Smooth muscle cell (in vitro differentiated cells): Measurements from ENCODE around the gene C1orf21. TPM values are rescaled to one million over a fixed set of nuclear protein-coding genes. Genes with fewer than 3 reads are reported as not detected.

Source experiments
- DNase-seq: peaks from one replicate; lab custom pipeline; 2025; ENCODE audit not compliant: unreplicated experiment; lab: John Stamatoyannopoulos, UW
- H2AFZ ChIP-seq: fragments of 200-600 bp; sonication (generic); 2 replicates; pipeline ENCODE4 v1.6.0; 2016; ENCODE audit warnings: antibody characterized with exemption, low read depth, mild to moderate bottlenecking
- H3F3A ChIP-seq: fragments of 200-600 bp; sonication (generic); 2 replicates; pipeline ENCODE4 v1.6.0; 2017; ENCODE audit warnings: antibody characterized with exemption, low read depth
- H3K27ac ChIP-seq: fragments of 200-600 bp; sonication (generic); 2 replicates; pipeline ENCODE4 v1.5.1; 2016; ENCODE audit warnings: low read depth, mild to moderate bottlenecking
- H3K27me3 ChIP-seq: fragments of 200-600 bp; sonication (generic); 2 replicates; pipeline ENCODE4 v1.6.1; 2016; ENCODE audit warnings: low read depth, mild to moderate bottlenecking
- H3K36me3 ChIP-seq: fragments of 200-600 bp; sonication (generic); 2 replicates; pipeline ENCODE4 v1.5.1; 2016; ENCODE audit warnings: low read depth
- H3K4me1 ChIP-seq: fragments of 200-600 bp; sonication (generic); 2 replicates; pipeline ENCODE4 v1.5.1; 2016; ENCODE audit warnings: low read depth
- H3K4me2 ChIP-seq: fragments of 200-600 bp; sonication (generic); 2 replicates; pipeline ENCODE4 v1.6.0; 2016; ENCODE audit warnings: mild to moderate bottlenecking
- H3K4me3 ChIP-seq: fragments of 200-600 bp; sonication (generic); 2 replicates; pipeline ENCODE4 v1.5.1; 2016; ENCODE audit warnings: mild to moderate bottlenecking
- H3K79me2 ChIP-seq: fragments of 200-600 bp; sonication (generic); 2 replicates; pipeline ENCODE4 v1.6.0; 2016; ENCODE audit warnings: low read depth, mild to moderate bottlenecking
- H3K9ac ChIP-seq: fragments of 200-600 bp; sonication (generic); 2 replicates; pipeline ENCODE4 v1.6.0; 2016; ENCODE audit warnings: low read depth
- H3K9me3 ChIP-seq: fragments of 200-600 bp; sonication (generic); replicated peaks from 2 replicates; pipeline ENCODE4 v1.5.1; 2016; ENCODE audit warnings: low read depth
- H4K20me1 ChIP-seq: fragments of 200-600 bp; sonication (generic); 2 replicates; pipeline ENCODE4 v1.6.0; 2016; ENCODE audit warnings: low read depth
- WGBS: methylation state at CpG from one replicate; pipeline ENCODE4 v1.1.7; 2016; ENCODE audit warnings: low lambda C conversion rate; 5-methylcytosine and 5-hydroxymethylcytosine counted together
- polyA plus RNA-seq: library from polyadenylated mRNA; unstranded; fragments of >200 nt; fragmentation: Nextera tagmentation; extraction: Ambion mirVana; gene quantifications from 2 replicates; pipeline ENCODE4 v1.2.1, GENCODE V29; 2016
- total RNA-seq: library from RNA; depleted of rRNA; stranded (reverse); fragments of >200 nt; gene quantifications from 2 replicates; pipeline ENCODE4 v1.2.3, GENCODE V29; 2014
- TF ChIP-seq, protein P1 (sequence below): fragments of 200-600 bp; sonication (generic); IDR thresholded peaks from 2 replicates; pipeline ENCODE4 v1.5.1; 2017; ENCODE audit warnings: borderline replicate concordance, mild to moderate bottlenecking, antibody characterized with exemption; ENCODE audit not compliant: insufficient read depth, poor library complexity, severe bottlenecking

C1orf21 gene
- total and polyA plus RNA-seq, 2 experiments from 2014 or later: 24.2 to 39.4 TPM

DNA sequence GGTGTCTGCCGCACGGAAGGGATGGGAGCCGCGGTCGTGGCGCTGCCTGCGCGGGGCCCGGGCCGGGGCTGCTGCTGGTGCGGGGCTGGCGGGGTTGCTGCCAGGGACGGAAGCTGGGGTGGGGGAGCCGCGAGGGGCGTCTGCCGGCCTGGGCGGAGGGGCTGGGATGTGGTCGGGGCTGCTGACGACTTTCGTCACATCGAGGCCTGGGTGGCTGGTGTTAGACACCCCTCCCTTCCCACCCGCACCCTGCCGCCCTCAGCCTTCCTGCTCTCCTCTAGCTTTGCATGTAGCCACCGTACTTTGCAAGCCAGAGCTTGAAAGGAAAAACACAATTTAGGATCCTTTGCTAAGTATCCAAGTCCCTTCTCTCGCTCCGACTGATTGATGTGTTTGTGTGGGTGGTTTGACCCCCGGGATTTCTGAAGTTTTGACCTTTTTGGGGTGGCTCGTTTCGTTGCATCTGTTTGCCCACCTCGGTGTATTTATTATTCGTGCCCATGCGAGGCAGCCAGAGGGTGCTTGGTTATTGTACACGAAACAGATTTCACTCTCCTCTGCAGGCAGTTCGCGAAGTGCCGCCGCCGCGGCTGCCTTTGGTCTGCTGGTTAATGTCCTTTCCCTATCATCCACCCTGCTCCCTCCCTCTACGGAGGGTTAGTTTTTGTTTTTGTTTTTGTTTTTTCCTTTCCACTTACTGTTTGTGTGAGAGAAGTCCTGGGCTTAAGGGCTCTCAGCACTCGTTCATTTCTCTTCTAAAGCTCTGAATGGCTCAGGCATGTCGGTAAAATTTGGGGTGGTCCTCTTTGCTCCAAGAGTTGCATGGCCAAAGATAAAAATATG, 868 bp downstream of the C1orf21 start:
- peak; percentile 43 for DNase-seq
- TF ChIP-seq, protein P1, sequence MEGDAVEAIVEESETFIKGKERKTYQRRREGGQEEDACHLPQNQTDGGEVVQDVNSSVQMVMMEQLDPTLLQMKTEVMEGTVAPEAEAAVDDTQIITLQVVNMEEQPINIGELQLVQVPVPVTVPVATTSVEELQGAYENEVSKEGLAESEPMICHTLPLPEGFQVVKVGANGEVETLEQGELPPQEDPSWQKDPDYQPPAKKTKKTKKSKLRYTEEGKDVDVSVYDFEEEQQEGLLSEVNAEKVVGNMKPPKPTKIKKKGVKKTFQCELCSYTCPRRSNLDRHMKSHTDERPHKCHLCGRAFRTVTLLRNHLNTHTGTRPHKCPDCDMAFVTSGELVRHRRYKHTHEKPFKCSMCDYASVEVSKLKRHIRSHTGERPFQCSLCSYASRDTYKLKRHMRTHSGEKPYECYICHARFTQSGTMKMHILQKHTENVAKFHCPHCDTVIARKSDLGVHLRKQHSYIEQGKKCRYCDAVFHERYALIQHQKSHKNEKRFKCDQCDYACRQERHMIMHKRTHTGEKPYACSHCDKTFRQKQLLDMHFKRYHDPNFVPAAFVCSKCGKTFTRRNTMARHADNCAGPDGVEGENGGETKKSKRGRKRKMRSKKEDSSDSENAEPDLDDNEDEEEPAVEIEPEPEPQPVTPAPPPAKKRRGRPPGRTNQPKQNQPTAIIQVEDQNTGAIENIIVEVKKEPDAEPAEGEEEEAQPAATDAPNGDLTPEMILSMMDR: no peak
- Histone ChIP-seq H3K4me3 (peak overlapping the region; percentile 94), H3F3A (peaks cover 4% of the 10 kb centered on the region), H3K9ac (peak overlapping the region; percentile 68), H3K79me2 (peaks cover 33% of the 10 kb centered on the region), H3K9me3 (no peaks in the 10 kb centered on the region), H2AFZ (peak overlapping the region; percentile 87), H3K4me1 (peaks cover 37% of the 10 kb centered on the region), H3K36me3 (no peaks in the 10 kb centered on the region), H3K4me2 (peak overlapping the region; percentile 97), H4K20me1 (peaks cover 19% of the 10 kb centered on the region), H3K27me3 (no peaks in the 10 kb centered on the region), H3K27ac (peak overlapping the region; percentile 64)
- WGBS: 1% methylated on average over 32 of the region's 43 CpGs

DNA sequence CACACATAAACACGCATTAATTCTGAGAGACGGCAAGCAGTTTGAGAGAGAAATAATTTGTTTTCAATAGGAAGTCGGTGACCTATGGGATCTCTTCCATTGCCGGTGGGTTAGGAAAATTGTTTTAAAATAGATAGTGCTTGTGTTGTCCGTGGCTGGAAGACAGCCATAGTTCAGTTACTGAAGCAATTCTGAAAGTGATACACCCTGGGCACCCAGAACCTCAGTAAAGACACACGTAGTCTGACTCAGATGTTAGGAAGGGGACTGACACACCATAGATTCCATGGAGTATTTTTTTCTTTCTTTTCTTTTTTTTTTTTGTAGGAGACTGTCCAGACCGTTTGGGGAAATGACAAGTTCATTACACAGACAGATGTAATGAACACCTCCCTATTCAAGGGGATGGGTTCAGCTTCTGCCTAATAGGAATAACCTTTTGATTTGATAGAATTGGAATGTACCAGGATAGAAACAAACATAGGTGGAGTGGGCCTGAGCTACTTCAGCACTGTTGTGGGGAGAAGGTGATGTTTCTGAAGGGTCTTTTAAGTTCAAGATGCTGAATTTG, 1.6 kb downstream of the C1orf21 start:
- Histone ChIP-seq H3K4me1 (peaks cover 42% of the 10 kb centered on the region), H3K4me2 (peak overlapping the region; percentile 97), H3K4me3 (peak overlapping the region; percentile 94), H3K27me3 (no peaks in the 10 kb centered on the region), H3K79me2 (peaks cover 40% of the 10 kb centered on the region), H2AFZ (peak overlapping the region; percentile 87), H3K9me3 (no peaks in the 10 kb centered on the region), H4K20me1 (peaks cover 25% of the 10 kb centered on the region), H3K36me3 (no peaks in the 10 kb centered on the region), H3K9ac (peak overlapping the region; percentile 68), H3K27ac (peak overlapping the region; percentile 64), H3F3A (peaks cover 4% of the 10 kb centered on the region)
- no peak for DNase-seq
- 2% methylated on average over 7 of the region's 7 CpGs for WGBS
- TF ChIP-seq, protein P1: no peak

DNA sequence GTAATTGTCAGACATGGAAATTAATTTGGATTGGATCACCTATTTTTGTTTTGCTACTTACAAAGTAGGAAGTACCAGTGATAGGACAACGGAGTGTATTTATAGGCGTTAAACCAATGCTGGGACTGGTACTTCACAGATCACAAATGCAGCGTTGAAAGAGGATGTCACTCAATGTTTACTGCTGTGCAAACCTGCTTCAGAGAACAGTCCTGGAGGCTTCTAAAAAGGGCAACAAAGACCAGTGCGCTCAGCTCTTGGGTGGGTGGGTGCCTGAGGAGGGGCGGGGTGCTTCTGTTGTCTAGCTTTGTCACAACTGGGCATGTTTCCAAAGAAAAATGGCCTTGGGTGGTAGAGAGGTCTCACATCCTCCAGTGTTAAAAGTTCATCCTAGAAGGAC, 2.1 kb downstream of the C1orf21 start:
- H3K27ac ChIP-seq: peak overlapping the region; percentile 64
- H2AFZ ChIP-seq: no peak overlapping the region
- peaks cover 46% of the 10 kb centered on the region for H3K79me2 ChIP-seq
- no peaks in the 10 kb centered on the region for H3K36me3 ChIP-seq
- peaks cover 46% of the 10 kb centered on the region for H3K4me1 ChIP-seq
- H3K27me3 ChIP-seq: no peaks in the 10 kb centered on the region
- DNase-seq: no peak
- peaks cover 29% of the 10 kb centered on the region for H4K20me1 ChIP-seq
- no peaks in the 10 kb centered on the region for H3K9me3 ChIP-seq
- peak overlapping the region; percentile 97 for H3K4me2 ChIP-seq
- peaks cover 4% of the 10 kb centered on the region for H3F3A ChIP-seq
- 44% methylated on average over 5 of the region's 5 CpGs for whole genome bisulfite sequencing
- TF ChIP-seq, protein P1: no peak
- peak overlapping the region; percentile 16 for H3K9ac ChIP-seq
- H3K4me3 ChIP-seq: peak overlapping the region; percentile 94
